HG03378 (cell line): ENCODE data around the gene TUBGCP6.
A peak's percentile ranks its signal among the peaks of the same experiment; 100 is the strongest.

Experiments
- ATAC-seq: cut with Tn5 transposase; IDR thresholded peaks from one replicate; pipeline ENCODE4 v1.9.1; 2021; ENCODE audit warnings: mild to moderate bottlenecking, moderate library complexity; ENCODE audit not compliant: unreplicated experiment

The TUBGCP6 gene

DNA sequence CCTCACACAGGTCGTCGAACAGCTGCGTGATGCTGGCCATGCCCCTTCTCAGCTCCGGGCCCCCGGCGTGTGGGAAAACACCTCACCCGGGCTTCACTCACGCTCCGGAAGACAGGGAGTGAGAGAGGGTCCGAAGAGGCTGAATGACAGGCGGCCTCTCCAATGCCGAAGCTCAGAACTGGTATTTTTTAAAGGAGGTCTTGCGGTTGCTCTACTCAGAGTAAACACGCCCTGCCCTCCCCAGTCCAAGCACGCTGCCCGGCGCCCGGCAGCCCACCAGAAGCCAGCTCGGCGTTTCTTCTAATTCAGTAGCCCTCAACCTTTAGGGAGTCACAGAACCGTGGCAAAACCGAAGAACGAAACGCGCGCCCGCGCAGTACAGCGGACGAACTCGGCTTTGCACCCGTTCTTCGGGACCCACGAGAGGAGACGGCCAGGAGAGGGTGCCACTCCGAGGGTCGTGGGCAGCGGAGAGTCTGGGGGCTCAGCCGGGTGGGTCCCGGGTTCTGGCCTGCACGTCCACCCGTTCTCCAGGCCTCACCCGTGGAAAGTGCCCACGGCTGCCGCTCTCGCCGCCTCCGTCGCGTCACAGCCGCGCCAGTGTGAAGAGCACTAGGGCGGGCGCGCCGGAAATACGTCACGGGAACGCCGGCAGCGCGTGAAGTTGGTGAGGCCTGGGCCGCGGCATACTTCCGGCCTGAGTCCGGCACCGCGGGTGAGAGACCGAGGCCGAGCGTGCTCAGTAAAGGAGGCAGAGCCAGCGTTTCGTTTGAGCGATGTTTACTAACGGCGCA lies at the start of gene TUBGCP6:
Gene TUBGCP6 (minus strand): TSS at position 604 of the 794 bp plus-strand sequence. CDS start 564 bp downstream, at position 40.
- peak; percentile 54 for ATAC-seq

- no peak for ATAC-seq
Observed at GRCh38 chr22:50294319-50294656, 49.5 kb upstream of the TUBGCP6 start.

GRCh38 chr22:50293441-50294318 lies 48.9 kb upstream of the TUBGCP6 start:
- no peak for ATAC-seq

- no peak for ATAC-seq
Observed at GRCh38 chr22:50292643-50293440, 48.0 kb upstream of the TUBGCP6 start.

GRCh38 chr22:50289942-50290630 lies 45.3 kb upstream of the TUBGCP6 start:
- no peak for ATAC-seq

DNA sequence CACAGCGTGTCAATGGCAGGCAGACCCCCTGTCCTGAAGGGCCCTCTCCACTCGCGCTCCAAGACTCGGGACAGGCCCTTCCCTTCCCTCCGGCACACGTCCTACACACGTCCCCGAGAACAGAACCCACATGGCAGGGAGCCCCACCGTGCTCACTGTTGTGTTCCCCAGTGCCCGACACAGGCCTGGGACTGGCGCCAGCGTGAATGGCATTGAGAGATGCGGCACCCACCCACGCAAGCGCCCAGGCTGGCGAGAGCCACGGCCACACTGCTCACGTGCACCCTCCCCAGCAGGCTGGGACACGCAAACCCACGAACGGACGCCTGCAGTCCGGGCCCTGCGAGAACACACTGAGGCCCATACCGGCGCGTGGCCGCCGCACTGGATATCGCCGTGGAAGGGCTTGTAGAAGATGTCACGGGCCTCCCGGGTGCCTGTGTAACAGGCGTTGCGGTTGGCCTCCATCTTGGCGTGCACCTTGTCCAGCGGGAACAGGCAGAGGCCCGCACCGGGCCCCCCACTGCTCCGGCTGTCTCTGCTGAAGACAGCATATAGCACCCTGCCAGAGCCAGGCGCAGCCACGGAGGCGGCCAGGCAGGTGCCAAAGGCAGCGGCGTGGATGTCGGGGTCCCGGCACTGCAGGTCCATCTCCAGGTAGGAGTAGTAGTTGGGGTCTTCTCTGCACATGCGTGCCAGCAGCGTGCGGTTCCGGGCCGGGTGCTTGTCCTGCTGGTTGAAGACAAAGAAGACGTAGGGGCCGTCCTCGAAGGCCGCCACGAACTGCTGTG lies 44.5 kb upstream of the TUBGCP6 start:
- no peak for ATAC-seq

DNA sequence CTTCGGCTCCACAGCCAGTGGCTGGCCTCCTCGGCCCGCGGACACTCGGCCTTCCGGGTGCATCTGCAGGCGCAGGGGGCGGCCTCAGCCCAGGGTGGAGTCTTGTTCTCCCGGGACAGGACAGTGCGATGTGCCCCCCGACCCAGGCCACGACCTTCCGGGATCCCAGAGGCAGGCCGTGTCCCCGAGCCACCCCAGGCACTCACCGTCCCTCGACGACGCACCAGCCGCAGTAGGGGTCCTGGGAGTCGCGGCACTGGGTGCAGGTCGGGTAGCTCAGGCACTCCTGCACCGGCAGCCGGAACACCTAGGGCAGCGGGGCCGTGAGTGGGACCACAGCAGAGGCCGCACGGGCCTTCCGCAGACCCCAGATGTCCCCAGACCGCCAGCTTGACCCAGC lies 42.9 kb upstream of the TUBGCP6 start:
- ATAC-seq: no peak

- no peak for ATAC-seq
Observed at GRCh38 chr22:50286701-50287318, 42.0 kb upstream of the TUBGCP6 start.

- no peak for ATAC-seq
Observed at GRCh38 chr22:50286275-50286674, 41.5 kb upstream of the TUBGCP6 start.

- no peak for ATAC-seq
Observed at GRCh38 chr22:50285568-50286229, 40.9 kb upstream of the TUBGCP6 start.

DNA sequence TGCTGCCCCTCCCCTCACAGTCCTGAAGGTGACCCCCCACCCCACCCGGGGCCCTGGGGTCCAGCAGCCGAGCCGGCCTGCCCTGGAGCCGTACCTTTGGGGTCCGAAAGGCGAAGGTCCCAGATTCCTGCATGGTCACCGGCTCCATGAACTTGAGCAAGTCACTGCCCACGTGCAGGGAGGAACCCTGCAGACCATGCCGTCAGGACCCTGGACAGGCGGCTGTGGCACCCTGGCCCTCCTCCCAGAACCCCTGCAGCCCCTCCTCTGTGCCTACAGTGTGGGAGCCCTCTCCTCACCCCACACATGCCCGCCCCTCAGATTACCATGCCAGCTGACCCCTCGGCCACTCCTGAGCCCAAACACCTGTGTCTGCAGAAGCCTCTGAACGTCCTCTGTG lies 39.7 kb upstream of the TUBGCP6 start:
- ATAC-seq: no peak

- ATAC-seq: no peak
Observed at GRCh38 chr22:50283821-50284220, 39.0 kb upstream of the TUBGCP6 start.

- no peak for ATAC-seq
Observed at GRCh38 chr22:50282361-50283155, 37.7 kb upstream of the TUBGCP6 start.

- ATAC-seq: no peak
Observed at GRCh38 chr22:50281957-50282356, 37.1 kb upstream of the TUBGCP6 start.

DNA sequence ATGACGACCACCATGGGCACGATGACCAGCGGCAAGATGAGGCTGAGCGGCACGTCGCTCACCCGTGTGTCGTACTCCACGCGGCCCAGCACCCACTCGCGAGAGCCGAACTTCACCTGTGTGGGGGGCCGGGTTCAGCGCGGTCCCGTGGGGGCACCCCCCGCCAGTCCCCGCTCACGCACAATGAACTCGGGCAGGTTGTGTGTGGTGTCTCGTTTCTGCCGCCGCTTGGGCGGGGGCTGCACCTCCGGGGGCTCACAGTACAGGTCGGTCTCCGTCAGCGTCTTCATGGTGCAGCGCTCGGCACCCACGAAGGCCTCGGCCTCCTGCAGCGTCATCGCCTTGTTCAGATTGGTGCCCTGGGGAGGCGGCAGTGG lies 36.5 kb upstream of the TUBGCP6 start:
- no peak for ATAC-seq

- no peak for ATAC-seq
Observed at GRCh38 chr22:50280708-50281383, 36.0 kb upstream of the TUBGCP6 start.

DNA sequence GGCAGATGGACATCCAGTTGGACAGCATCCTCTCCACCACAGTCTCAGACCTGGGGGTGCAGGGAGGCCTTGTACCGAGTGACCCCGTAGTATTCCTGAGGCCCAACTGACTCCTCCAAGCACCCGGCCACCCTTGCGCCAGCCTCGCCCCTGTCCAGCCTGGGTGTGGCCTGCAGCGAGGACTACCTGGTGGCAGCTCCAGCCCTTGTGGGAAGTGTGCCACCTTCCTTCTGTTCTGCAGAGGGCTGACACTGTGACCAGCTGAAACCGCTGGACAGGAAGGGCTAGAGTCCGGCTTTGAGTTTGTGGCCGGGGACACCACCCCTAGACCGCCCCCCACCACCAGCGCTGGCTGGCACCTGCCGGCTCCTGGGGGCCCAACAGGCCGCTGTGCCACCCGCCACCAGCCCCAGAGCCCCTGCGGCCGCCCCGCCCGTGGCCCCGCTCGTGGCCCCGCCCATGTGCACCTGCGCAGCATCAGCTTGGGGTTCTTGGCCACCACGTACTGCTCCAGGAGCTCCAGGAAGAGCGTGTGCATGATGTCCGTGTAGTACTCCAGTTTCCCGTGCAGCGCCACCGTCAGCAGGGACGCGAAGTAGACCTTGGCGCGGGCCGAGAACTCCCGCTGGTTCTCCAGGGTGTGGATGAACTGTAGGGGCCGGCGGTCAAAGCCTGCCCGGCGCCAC lies 35.3 kb upstream of the TUBGCP6 start:
- ATAC-seq: no peak
